HG03135 (cell line): ENCODE measurements around the gene ZNF148.
"Not testable (repeated sequence)": the region's sequence is repeated elsewhere in the genome, so short reads cannot be mapped to it uniquely, and the experiment has no call there.

ENCODE experiments used
- ATAC-seq: cut with Tn5 transposase; IDR thresholded peaks from one replicate; pipeline ENCODE4 v1.9.1; 2021; ENCODE audit warnings: mild to moderate bottlenecking, moderate library complexity; ENCODE audit not compliant: unreplicated experiment

Gene ZNF148

DNA sequence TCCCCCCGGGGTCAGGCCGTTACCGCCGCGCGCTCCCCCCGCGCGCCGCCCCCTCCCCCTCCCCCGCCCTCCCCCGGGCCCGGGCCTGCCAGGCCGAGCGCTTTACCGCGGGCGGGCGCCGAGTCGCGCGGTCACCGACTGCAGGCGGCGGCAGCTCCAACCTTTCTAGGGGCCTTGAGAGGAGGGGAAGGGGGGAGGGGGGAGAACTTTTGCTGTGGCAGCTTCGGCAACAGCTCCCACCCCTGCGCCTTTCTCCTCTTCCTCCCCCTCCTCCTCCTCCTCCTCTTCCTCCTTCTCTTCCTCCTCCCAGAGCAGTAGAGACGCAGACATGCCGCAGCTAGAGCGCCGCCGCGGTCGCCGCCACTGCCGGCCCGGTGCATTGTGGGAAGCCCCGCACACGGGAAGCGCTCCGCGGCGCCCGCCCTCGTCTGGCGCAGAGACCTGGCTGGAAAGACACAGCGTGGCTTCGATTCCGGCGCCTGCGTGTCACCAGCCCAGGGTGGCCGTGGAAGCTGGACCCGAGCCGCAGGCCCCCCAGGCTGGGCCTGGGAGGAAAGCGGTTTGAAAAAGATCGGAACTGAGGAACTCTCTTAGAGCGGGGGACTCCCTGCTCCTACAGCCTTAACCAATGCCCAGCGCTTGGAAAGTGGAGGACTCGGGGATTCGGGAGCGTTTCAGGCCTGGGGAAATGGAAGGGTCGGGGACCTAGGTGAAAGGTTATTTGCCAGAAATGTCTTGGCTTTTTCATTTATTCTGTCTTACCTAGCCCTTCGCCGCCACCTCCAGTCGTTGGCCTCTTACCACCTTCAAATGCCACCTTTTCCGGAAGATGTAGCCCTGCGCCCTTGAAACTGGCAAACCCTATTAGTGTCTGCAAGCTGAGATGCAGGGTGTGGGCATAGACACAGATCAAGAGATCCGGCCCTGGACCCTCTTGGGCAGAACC, at the start of gene ZNF148:
Gene ZNF148, minus strand, starts transcription at position 330 of the 946 bp plus-strand sequence. CDS start 61,685 bp downstream, outside the sequence.
- ATAC-seq: peak; percentile 72

- no peak for ATAC-seq
Measured at GRCh38 chr3:125418306-125418705, 43.2 kb upstream of the ZNF148 start.

GRCh38 chr3:125416235-125416634, 41.1 kb upstream of the ZNF148 start:
- no peak for ATAC-seq

- ATAC-seq: no peak
Measured at GRCh38 chr3:125414669-125415068, 39.5 kb upstream of the ZNF148 start.

DNA sequence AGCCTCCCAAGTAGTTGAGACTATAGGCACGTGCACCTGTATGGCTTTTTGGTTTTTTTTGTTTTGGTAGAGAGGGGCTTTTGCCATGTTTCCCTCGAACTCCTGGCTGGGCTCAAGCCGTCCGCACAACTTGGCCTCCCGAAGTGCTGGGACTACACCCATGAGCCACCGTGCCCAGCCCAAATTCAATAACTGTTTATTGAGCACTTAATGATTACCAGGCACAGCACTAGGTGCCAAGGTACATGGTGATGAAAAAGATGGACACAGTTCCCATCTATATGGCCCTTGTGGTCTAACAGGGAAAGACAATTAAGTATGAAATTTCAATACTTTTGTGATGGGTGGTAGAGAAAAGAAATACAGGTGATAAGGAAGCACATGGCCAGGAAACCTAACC, 35.8 kb upstream of the ZNF148 start:
- ATAC-seq: no peak

DNA sequence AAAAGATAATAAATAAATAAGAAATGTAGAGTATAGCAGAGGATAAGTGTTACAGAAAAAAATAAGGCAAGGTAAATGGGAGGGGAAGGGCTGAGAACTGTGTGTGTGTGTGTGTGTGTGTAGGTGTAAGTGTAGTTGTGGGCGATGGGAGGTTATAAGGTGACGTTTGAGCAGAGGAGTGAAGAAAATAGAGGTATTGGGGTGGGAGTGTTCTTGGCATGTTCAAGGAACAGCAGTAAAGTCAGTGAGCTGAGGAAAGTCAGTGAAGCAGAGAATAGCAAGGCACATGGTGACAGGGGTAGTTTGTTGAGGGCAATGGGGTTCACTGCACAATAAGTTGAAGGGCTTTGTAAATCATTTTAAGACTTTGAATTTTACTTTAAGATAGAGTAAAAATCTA, 30.9 kb upstream of the ZNF148 start:
- no peak for ATAC-seq

DNA sequence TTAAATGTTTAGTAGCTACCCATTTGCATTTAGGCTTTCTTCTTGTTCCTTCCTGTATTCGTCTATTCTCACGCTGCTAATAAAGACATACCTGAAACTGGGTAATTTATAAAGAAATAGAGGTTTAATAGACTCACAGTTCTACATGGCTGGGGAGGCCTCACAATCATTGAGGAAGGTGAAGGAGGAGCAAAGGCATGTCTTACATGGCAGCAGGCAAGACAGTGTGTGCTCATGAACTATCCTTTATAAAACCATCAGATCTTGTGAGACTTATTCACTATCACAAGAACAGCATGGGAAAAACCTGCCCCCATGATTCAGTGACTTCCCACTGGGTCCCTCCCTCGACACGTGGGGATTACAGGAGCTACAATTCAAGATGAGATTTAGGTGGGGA, 30.4 kb upstream of the ZNF148 start:
- ATAC-seq: not testable (repeated sequence)

DNA sequence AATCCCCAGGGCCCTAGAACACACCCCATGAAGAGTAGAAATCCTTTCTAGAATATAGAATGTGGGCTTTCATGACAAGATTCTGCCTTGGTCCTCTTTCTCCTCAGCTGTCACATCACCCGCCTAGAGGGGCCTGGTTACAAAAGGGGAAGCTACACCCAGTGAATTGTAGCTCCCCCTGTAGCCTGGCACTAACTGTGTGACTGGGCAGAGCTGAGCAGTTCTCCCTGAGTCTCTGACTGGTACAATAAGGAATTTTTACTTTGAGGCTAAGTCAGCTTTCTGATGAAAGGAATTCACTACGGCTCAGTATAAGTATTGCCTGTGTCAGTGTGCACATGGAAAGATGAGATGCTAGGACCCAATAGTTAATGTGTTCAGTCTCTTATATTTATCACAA, 28.7 kb upstream of the ZNF148 start:
- no peak for ATAC-seq

- no peak for ATAC-seq
Measured at GRCh38 chr3:125402639-125403038, 27.5 kb upstream of the ZNF148 start.

- ATAC-seq: no peak
Measured at GRCh38 chr3:125401402-125401801, 26.3 kb upstream of the ZNF148 start.

- no peak for ATAC-seq
Measured at GRCh38 chr3:125398952-125399351, 23.8 kb upstream of the ZNF148 start.

DNA sequence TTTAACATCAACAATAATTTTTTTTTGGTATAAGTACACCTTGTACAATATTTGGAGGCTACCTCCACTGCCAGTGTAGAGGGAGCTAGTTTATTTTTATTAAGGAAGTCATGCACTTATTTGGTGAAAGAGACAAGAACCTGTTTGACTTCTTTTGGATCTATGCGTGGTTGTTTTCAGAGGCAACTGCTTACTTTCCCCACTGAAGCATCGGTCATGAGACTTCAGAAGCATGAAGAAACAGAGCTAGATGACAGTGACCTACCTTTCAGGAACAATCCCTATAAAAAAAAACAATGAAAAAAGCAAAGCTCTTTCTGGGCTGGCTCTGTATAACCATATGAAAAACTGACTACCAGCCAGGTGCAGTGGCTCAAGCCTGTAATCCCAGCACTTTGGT, 20.0 kb upstream of the ZNF148 start:
- ATAC-seq: no peak

- no peak for ATAC-seq
Measured at GRCh38 chr3:125394406-125394805, 19.3 kb upstream of the ZNF148 start.

DNA sequence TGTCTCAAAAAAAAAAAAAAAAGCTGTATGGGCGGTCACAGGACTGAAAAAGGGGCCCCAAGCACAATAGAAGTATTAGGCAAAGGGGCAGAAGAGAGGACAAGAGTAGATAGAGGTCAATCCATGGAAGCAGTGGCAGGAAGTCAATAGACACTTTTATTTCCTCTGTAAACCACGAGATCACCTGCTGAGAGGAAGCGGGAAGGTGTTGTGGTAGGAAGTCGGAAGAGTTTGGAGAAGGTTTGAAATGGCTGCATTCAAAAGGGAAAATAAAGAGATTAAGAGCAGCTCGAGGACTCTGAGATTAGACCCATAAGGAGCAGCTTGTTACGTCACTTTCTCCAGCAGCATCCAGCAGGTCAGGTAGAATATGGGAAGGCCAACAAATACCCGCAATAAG, 14.2 kb upstream of the ZNF148 start:
- no peak for ATAC-seq

GRCh38 chr3:125388369-125388768, 13.2 kb upstream of the ZNF148 start:
- not testable (repeated sequence) for ATAC-seq

DNA sequence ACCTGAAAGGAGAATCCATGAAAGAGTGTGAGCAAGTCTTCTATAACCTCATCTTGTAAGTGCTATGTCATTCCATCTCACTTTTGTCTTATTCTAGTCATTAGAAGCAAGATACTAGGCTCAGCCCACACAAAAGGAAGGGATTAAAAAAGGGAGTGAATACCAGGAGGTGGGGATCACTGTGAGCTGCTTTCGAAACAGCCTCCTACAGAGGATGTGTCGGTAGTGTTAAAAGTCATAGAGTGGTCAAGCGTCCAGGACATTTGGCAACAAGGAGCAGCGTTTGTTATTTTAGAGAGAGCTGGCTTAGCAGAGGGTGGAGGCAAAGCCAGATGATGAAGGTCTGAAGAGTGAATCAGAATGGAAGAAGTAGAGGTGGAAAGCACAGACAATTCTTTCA, 11.7 kb upstream of the ZNF148 start:
- no peak for ATAC-seq

DNA sequence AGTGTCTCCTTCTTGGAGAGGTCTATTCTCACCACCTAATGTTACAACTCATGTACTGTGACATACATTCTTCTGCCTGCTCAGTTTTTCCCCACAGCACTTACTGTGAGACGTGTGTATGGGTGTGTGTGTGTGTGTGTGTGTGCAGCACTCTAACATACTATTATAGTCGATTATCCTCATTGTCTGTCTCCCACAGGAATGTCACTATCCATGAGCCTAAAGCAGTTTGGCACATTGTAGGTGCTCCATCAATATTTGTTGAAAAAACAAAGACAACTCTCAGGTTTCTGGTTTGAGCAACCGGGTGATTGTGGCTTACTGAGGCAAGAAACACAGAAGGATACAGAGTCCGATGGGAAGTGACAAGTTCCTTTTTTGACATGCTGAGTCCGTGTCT, 8.6 kb upstream of the ZNF148 start:
- ATAC-seq: no peak

DNA sequence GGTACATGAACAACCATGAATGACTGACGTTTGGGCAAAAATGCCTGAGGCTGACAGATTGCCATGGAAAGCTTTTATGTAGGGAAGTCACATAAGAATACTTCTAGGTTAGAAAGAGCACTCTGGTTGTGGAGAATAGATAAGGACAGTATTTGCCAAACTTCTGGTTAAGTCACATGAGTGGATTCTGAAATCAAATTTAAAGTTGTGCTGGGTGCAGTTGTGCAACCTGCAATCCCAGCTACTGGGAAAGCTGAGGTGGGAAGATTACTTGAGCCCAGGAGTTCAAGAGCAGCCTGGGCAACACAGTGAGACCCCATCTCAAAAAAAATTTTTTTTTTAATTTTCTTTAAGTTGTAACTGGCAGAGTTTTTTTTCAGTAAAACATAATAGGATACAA, 7.2 kb upstream of the ZNF148 start:
- no peak for ATAC-seq

DNA sequence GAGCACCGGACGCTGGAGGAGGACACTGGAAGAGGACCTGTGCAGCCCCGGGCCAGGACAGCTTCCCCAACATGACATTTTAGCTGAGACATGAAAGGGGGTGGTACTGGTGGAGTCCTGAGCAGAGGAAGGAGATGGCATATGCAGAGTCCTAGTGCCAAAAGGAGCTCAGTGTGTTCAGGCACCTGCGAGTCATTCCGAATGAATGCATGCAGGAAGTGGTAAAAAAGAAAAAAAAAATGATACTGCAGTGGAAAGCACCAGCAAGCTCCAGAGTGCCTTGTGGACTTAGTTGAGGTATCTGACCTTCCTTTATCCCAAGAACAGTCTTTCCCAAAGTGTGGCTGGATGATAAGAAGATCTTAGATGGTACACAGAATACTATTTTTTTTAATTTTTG, 6.6 kb upstream of the ZNF148 start:
- ATAC-seq: no peak

DNA sequence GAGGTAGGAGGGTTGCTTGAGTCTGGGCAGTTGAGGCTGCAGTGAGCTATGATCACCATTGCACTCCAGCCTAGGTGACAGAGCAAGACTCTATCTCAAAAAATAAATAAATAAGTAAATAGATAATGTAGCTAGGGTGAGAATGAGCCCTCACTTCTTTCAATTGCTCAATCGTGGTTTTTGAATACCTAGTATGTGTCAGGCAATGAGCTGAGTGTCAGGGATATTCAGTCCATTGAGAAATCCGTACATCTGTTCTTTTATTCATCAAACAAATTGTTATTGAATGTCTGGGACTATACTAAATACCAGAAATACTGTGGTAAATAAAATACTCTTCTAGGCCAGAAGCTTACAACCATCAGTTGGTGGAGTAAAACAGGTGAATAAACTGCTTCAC, 6.2 kb upstream of the ZNF148 start:
- ATAC-seq: no peak

DNA sequence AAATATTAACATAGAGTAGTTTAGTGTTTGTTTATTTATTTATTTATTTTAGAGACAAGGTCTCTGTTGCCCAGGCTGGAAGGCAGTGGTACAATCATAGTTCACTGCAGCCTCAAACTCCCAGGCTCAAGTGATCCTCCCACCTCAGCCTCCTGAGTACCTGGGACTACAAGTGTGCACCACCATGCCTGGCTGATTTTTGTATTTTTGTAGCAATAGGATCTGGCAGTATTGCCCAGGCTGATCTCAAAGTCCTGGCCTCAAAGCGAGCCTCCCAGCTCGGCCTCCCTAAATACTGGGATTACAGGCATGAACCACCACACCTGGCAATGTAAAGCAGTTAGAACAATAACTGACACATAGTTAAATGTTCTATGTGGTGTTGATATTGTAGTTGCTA, 4.4 kb upstream of the ZNF148 start:
- no peak for ATAC-seq

- ATAC-seq: no peak
Measured at GRCh38 chr3:125378762-125379161, 3.6 kb upstream of the ZNF148 start.
